HEK293 (cell line): ENCODE results near the gene CLIC5.

Experiments
- CTCF ChIA-PET: fragments of 350-600 bp; formaldehyde crosslinking; extraction: SDS; loops from one replicate; lab custom pipeline; 2021; ENCODE audit warnings: antibody characterized with exemption; lab: Yijun Ruan, JAX
- POLR2A ChIA-PET: fragments of 300-600 bp; formaldehyde crosslinking; extraction: SDS; loops from one replicate; lab custom pipeline; 2020; ENCODE audit warnings: antibody characterized with exemption, inconsistent platforms; lab: Yijun Ruan, JAX
- H3K27ac ChIP-seq: fragments of 200-500 bp; sonication (Bioruptor generic); 2 replicates; pipeline ENCODE4 v1.5.1; 2014; ENCODE audit warnings: low read depth, low read length, control low read depth, inconsistent platforms; ENCODE audit errors: extremely low read depth
- H3K36me3 ChIP-seq, 2 experiments: fragments of 200-500 bp in 1 of 2; sonication (Bioruptor generic) in 1 of 2; 1 replicate in 1 of 2; 2 replicates in 1 of 2; pipeline ENCODE4 v1.5.1; 2014 to 2017; ENCODE audit warnings: inconsistent platforms in 2 of 2, low read length in 2 of 2; ENCODE audit not compliant: control insufficient read depth in 2 of 2, insufficient read depth in 1 of 2
- H3K4me1 ChIP-seq: fragments of 200-500 bp; sonication (Bioruptor generic); 2 replicates; pipeline ENCODE4 v1.5.1; 2014; ENCODE audit warnings: mild to moderate bottlenecking, low read length, inconsistent platforms; ENCODE audit not compliant: control insufficient read depth, insufficient read depth
- H3K4me3 ChIP-seq: 2 replicates; pipeline ENCODE4 v1.5.1; 2011; ENCODE audit warnings: low read depth, mild to moderate bottlenecking, control low read depth, low read length, moderate library complexity
- H3K9me3 ChIP-seq: fragments of 200-500 bp; sonication (Bioruptor generic); 2 replicates; pipeline ENCODE4 v1.5.1; 2014; ENCODE audit warnings: low read depth, low read length, inconsistent platforms; ENCODE audit not compliant: control insufficient read depth, insufficient read depth
- CTCF ChIP-seq: fragments of 450-650 bp; formaldehyde crosslinking; IDR thresholded peaks from 2 replicates; pipeline ENCODE4 v1.5.1; 2016; ENCODE audit warnings: missing biosample characterization, missing genetic modification characterization
- KLF9 ChIP-seq: fragments of 450-650 bp; formaldehyde crosslinking; IDR thresholded peaks from 2 replicates; pipeline ENCODE4 v1.5.1; 2016; ENCODE audit warnings: missing biosample characterization, missing genetic modification characterization, low read depth
- TRIM28 ChIP-seq: IDR thresholded peaks from 2 replicates; pipeline ENCODE4 v1.6.1; 2011; ENCODE audit warnings: low read length, control low read depth, borderline replicate concordance
- ZBTB44 ChIP-seq: fragments of 450-650 bp; IDR thresholded peaks from 2 replicates; pipeline ENCODE4 v1.5.1; 2018; ENCODE audit warnings: missing biosample characterization, mild to moderate bottlenecking, missing genetic modification characterization
- ZNF10 ChIP-seq: fragments of 450-650 bp; formaldehyde crosslinking; IDR thresholded peaks from 2 replicates; pipeline ENCODE4 v1.5.1; 2017; ENCODE audit warnings: missing biosample characterization, missing genetic modification characterization
- ZNF138 ChIP-seq: fragments of 450-650 bp; formaldehyde crosslinking; IDR thresholded peaks from 2 replicates; pipeline ENCODE4 v1.5.1; 2016; ENCODE audit warnings: missing biosample characterization, missing genetic modification characterization, borderline replicate concordance
- ZNF16 ChIP-seq: fragments of 450-650 bp; formaldehyde crosslinking; IDR thresholded peaks from 2 replicates; pipeline ENCODE4 v1.5.1; 2016; ENCODE audit warnings: low read depth, missing biosample characterization, missing genetic modification characterization
- ZNF202 ChIP-seq: fragments of 450-650 bp; formaldehyde crosslinking; IDR thresholded peaks from 2 replicates; pipeline ENCODE4 v1.5.1; 2016; ENCODE audit warnings: missing biosample characterization, missing genetic modification characterization, borderline replicate concordance
- ZNF239 ChIP-seq: fragments of 450-650 bp; formaldehyde crosslinking; IDR thresholded peaks from 2 replicates; pipeline ENCODE4 v1.5.1; 2016; ENCODE audit warnings: missing biosample characterization, missing genetic modification characterization
- ZNF280D ChIP-seq: fragments of 450-650 bp; formaldehyde crosslinking; IDR thresholded peaks from 2 replicates; pipeline ENCODE4 v1.5.1; 2016; ENCODE audit warnings: missing biosample characterization, missing genetic modification characterization
- ZNF416 ChIP-seq: fragments of 450-650 bp; formaldehyde crosslinking; IDR thresholded peaks from 2 replicates; pipeline ENCODE4 v1.5.1; 2016; ENCODE audit warnings: missing biosample characterization, missing genetic modification characterization
- ZNF529 ChIP-seq: fragments of 450-650 bp; formaldehyde crosslinking; IDR thresholded peaks from 2 replicates; pipeline ENCODE4 v1.5.1; 2017; ENCODE audit warnings: missing genetic modification characterization, missing biosample characterization; ENCODE audit not compliant: insufficient replicate concordance
- ZNF555 ChIP-seq: fragments of 450-650 bp; formaldehyde crosslinking; conservative IDR thresholded peaks from 2 replicates; pipeline ENCODE4 v1.5.1; 2017; ENCODE audit warnings: missing biosample characterization, mild to moderate bottlenecking, missing genetic modification characterization, inconsistent platforms
- ZNF561 ChIP-seq: fragments of 450-650 bp; IDR thresholded peaks from 2 replicates; pipeline ENCODE4 v1.5.1; 2018; ENCODE audit warnings: missing biosample characterization, missing genetic modification characterization, borderline replicate concordance
- ZNF596 ChIP-seq: fragments of 450-650 bp; IDR thresholded peaks from 2 replicates; pipeline ENCODE4 v1.5.0; 2018; ENCODE audit warnings: missing biosample characterization, mild to moderate bottlenecking, missing genetic modification characterization, moderate library complexity
- ZNF768 ChIP-seq: fragments of 450-650 bp; formaldehyde crosslinking; IDR thresholded peaks from 2 replicates; pipeline ENCODE4 v1.5.1; 2018; ENCODE audit warnings: missing biosample characterization, mild to moderate bottlenecking, missing genetic modification characterization
- ZNF791 ChIP-seq: fragments of 450-650 bp; formaldehyde crosslinking; IDR thresholded peaks from 2 replicates; pipeline ENCODE4 v1.5.1; 2016; ENCODE audit warnings: missing biosample characterization, missing genetic modification characterization
- ZSCAN5A ChIP-seq: fragments of 450-650 bp; formaldehyde crosslinking; IDR thresholded peaks from 2 replicates; pipeline ENCODE4 v1.5.1; 2016; ENCODE audit warnings: missing biosample characterization, missing genetic modification characterization
- TF ChIP-seq, protein P1 (sequence below): fragments of 450-650 bp; formaldehyde crosslinking; IDR thresholded peaks from 2 replicates; pipeline ENCODE4 v1.5.1; 2016; ENCODE audit warnings: missing biosample characterization, missing genetic modification characterization
- TF ChIP-seq, protein P2 (sequence below): fragments of 450-650 bp; formaldehyde crosslinking; IDR thresholded peaks from 2 replicates; pipeline ENCODE4 v1.5.1; 2016; ENCODE audit warnings: missing biosample characterization, missing genetic modification characterization

Gene CLIC5

DNA sequence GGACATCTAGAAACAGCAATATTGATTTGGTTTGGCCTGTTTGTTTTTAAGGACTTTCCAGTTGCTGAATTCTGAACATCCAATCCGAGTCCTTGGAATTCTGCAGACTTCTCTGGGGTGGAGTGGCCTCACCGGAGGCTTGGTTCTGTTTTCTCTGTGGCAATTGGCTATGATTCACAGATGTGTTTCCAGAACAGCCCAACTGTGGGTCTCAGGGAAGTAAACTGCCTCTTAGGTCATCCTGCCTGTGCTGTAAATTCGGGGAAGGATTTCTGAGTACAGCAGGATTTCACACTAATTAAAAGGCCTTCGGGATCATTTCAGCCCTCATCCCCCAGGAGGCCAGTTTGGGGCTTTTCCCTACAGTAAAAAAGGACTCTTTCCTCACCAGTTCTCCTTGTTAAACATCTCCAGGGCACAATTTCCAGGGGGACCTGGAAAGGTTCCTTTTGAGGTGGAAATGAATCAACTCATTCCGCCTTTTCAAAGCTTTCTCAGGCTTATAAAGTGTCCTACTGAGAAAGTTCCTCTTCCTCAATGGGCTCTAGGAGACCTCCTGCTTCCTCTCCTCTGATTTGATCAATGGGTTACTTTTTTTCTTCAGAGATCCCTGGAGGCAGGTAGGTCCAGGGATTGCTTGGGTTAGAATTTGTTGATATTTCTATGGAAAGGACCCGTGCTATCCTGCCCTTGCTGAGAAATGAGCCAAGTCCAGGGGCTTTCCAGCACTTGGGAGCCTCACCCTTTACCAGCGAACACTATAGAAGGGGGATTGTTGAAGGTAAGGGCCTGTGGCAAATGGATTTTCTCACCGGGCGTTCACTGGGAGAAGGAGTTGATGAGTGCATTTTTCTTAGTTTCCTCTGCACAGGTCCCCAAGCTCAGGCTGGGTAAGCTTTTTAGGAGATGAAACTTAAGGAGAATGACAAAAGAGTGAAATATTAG is 114.6 kb downstream of the CLIC5 start (continued):
- no peak for TF ChIP-seq ZSCAN5A (tag by site-specific recombination)
- TF ChIP-seq ZBTB44 (tag by site-specific recombination): no peak
- TF ChIP-seq TRIM28: no peak
- TF ChIP-seq ZNF202: no peak

DNA sequence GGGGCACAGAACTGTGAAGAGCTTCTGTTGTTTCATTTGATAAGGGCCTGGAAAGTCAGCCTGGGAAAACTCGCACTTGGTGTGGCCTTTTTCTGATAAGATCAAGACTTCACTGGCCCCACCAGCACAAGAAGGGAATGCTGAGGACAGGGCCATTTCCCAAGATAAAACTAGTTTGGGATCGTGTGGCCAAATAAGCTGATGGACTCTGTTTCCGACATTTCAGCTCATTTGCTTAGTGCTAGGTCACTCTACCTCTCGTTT is 116.0 kb downstream of the CLIC5 start:
- no peak overlapping the region for H3K27ac ChIP-seq
- H3K4me3 ChIP-seq: no peak overlapping the region
- H3K4me1 ChIP-seq: peaks cover 3% of the 10 kb centered on the region
- no peaks in the 10 kb centered on the region for H3K9me3 ChIP-seq
- CTCF ChIA-PET: interaction anchor here (0.5 to 1.1 kb wide), 2 partner anchors 191 to 1424 kb away, joined by 3 to 5 read pairs; no protein-coding TSS in a partner anchor
- H3K36me3 ChIP-seq: no peaks in the 10 kb centered on the region
- TF ChIP-seq ZNF280D (tag by site-specific recombination): no peak
- TF ChIP-seq KLF9: no peak
- TF ChIP-seq ZNF555 (tag by site-specific recombination): no peak
- no peak for TF ChIP-seq ZNF416 (tag by site-specific recombination)
- no peak for TF ChIP-seq ZNF768
- no peak for TF ChIP-seq ZNF16 (tag by site-specific recombination)
- no peak for TF ChIP-seq ZNF561 (tag by site-specific recombination)
- TF ChIP-seq, protein P1, sequence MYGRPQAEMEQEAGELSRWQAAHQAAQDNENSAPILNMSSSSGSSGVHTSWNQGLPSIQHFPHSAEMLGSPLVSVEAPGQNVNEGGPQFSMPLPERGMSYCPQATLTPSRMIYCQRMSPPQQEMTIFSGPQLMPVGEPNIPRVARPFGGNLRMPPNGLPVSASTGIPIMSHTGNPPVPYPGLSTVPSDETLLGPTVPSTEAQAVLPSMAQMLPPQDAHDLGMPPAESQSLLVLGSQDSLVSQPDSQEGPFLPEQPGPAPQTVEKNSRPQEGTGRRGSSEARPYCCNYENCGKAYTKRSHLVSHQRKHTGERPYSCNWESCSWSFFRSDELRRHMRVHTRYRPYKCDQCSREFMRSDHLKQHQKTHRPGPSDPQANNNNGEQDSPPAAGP (tag by site-specific recombination): no peak
- TF ChIP-seq ZNF791 (tag by site-specific recombination): no peak
- TF ChIP-seq ZNF239 (tag by site-specific recombination): no peak
- no peak for TF ChIP-seq ZNF596
- TF ChIP-seq ZNF10: no peak
- TF ChIP-seq, protein P2, sequence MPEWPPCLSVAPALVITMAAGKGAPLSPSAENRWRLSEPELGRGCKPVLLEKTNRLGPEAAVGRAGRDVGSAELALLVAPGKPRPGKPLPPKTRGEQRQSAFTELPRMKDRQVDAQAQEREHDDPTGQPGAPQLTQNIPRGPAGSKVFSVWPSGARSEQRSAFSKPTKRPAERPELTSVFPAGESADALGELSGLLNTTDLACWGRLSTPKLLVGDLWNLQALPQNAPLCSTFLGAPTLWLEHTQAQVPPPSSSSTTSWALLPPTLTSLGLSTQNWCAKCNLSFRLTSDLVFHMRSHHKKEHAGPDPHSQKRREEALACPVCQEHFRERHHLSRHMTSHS: no peak
- TF ChIP-seq CTCF: no peak
- TF ChIP-seq ZNF529 (tag by site-specific recombination): no peak
- TF ChIP-seq ZNF138: no peak
- POLR2A ChIA-PET: interaction anchor here (0.6 kb wide), 1 partner anchor 18 kb away, joined by 3 read pairs; no protein-coding TSS in a partner anchor
